ENCODE measurements around the gene HOPX.

DNA sequence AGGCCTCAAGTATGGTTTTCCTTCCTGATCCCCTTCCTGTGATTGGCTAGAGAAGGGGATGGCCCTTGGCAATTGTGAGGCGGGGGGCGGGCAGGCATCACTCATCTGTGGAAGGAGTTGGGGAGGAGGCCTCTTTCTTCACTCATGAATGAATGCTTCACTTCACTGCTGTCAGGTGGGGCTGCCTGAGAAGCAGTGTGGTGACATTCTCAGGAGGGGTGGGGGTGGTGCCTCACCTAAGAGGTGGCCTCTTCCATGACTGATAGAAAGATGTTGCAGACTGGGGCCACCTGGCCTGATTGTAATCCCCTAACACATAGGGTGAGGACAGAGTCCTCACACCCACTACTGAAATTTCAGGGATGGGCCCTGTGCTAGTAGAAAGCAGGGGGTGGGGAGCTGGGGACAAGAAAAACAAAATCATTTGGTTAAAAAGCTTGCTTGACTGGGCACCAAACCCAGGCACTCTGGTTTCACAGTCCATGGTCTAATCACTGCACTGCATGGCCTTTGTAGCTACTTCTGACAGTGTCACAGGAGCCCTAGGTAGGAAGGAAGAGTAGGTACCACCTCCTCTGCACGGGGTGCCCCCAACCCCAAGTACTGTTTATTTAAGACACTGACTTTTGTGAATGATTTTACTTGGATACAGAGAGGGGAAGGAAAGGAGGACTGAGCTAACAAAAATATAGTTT lies 5.6 kb upstream of the HOPX start:
- TF ChIP-seq EP300 (IDR thresholded peaks at IDR 0.05), result no peak
- TF ChIP-seq CTCF (IDR thresholded peaks at IDR 0.05), result no peak
- TF ChIP-seq POLR2A (IDR thresholded peaks at IDR 0.05), result no peak
- TF ChIP-seq POLR2AphosphoS5 (IDR thresholded peaks at IDR 0.05), result no peak

Data from suprapubic skin (tissue), 4 donors.